NB4 (cell line): ENCODE results near the gene BARX2.

Source experiments
- CTCF ChIP-seq: IDR thresholded peaks from one replicate; pipeline ENCODE4 v1.5.1; 2012; ENCODE audit warnings: low read depth, low read length
- POLR2A ChIP-seq: IDR thresholded peaks from 2 replicates; pipeline ENCODE4 v1.6.1; 2011; ENCODE audit warnings: mild to moderate bottlenecking; ENCODE audit not compliant: insufficient read length; ENCODE audit errors: extremely low read depth

GRCh38 chr11:129404731-129405130, 29.1 kb downstream of the BARX2 start:
- TF ChIP-seq CTCF: no peak
- no peak for TF ChIP-seq POLR2A
